HL-60 (cell line): Measurements from ENCODE around the gene C20orf202.

Source experiments
- DNase-seq, 2 experiments: peaks; one replicate each; pipeline ENCODE4 v3.0.0-alpha.2; 2010 to 2020; ENCODE audit warnings: low read depth in 1 of 2, low spot score in 1 of 2
- H3K27ac ChIP-seq: fragments of 250-450 bp; sonication (Bioruptor Pico); replicated peaks from 2 replicates; pipeline ENCODE4 v1.5.1; 2020; ENCODE audit warnings: mild to moderate bottlenecking, moderate library complexity
- H3K27me3 ChIP-seq: fragments of 250-450 bp; sonication (Bioruptor Pico); 2 replicates; pipeline ENCODE4 v1.5.1; 2021; ENCODE audit warnings: mild to moderate bottlenecking, moderate library complexity; ENCODE audit not compliant: insufficient read depth, poor library complexity, severe bottlenecking
- H3K4me3 ChIP-seq: replicated peaks from 2 replicates; pipeline ENCODE4 v1.5.1; 2011; ENCODE audit warnings: mild to moderate bottlenecking, control low read depth, low read length; ENCODE audit not compliant: insufficient read depth
- CTCF ChIP-seq: IDR thresholded peaks from one replicate; pipeline ENCODE4 v1.5.1; 2011; ENCODE audit warnings: low read length, control low read depth, inconsistent platforms; ENCODE audit not compliant: insufficient read depth
- GABPA ChIP-seq: IDR thresholded peaks from 2 replicates; pipeline ENCODE4 v1.6.1; 2012; ENCODE audit warnings: low read depth
- POLR2AphosphoS5 ChIP-seq: IDR thresholded peaks from 2 replicates; pipeline ENCODE4 v1.6.1; 2012; ENCODE audit warnings: low read depth
- REST ChIP-seq: IDR thresholded peaks from 2 replicates; pipeline ENCODE4 v1.6.1; 2012; ENCODE audit warnings: low read depth; ENCODE audit not compliant: insufficient replicate concordance
- SPI1 ChIP-seq: IDR thresholded peaks from 2 replicates; pipeline ENCODE4 v1.6.1; 2012; ENCODE audit warnings: low read depth, mild to moderate bottlenecking, borderline replicate concordance

C20orf202 gene

GRCh38 chr20:1232286-1233111 lies 29.2 kb downstream of the C20orf202 start:
- no peak overlapping the region for H3K27ac ChIP-seq
- no peak overlapping the region for H3K4me3 ChIP-seq
- H3K27me3 ChIP-seq: peaks cover 18% of the 10 kb centered on the region
- DNase-seq: no peak
- TF ChIP-seq POLR2AphosphoS5 (no peak), GABPA (no peak), REST (no peak), SPI1 (no peak), CTCF (no peak)

GRCh38 chr20:1240549-1240948 lies 37.3 kb downstream of the C20orf202 start:
- DNase-seq: no peak
- H3K27me3 ChIP-seq: peaks cover 10% of the 10 kb centered on the region
- TF ChIP-seq GABPA (no peak), REST (no peak)
- H3K27ac ChIP-seq: no peak overlapping the region
- no peak overlapping the region for H3K4me3 ChIP-seq

GRCh38 chr20:1241456-1241855 lies 38.2 kb downstream of the C20orf202 start:
- H3K27me3 ChIP-seq: peaks cover 10% of the 10 kb centered on the region
- DNase-seq: no peak
- no peak overlapping the region for H3K27ac ChIP-seq
- H3K4me3 ChIP-seq: no peak overlapping the region
- TF ChIP-seq REST (no peak), CTCF (no peak), POLR2AphosphoS5 (no peak), SPI1 (no peak), GABPA (no peak)
